BLaER1 (cell line): ENCODE results near the gene ANKRD29.
"Not testable (repeated sequence)": the region's sequence is repeated elsewhere in the genome, so short reads cannot be mapped to it uniquely, and the experiment has no call there.

Experiments used
- H3K27ac ChIP-seq: shearing (Covaris generic); formaldehyde crosslinking; 2 replicates; pipeline ENCODE4 v1.8.1; 2022
- H3K27me3 ChIP-seq: shearing (Covaris generic); formaldehyde crosslinking; 2 replicates; pipeline ENCODE4 v1.8.1; 2022
- H3K36me3 ChIP-seq: shearing (Covaris generic); formaldehyde crosslinking; 2 replicates; pipeline ENCODE4 v1.8.1; 2022
- H3K4me1 ChIP-seq: shearing (Covaris generic); formaldehyde crosslinking; 2 replicates; pipeline ENCODE4 v1.8.1; 2022
- H3K4me2 ChIP-seq: shearing (Covaris generic); formaldehyde crosslinking; 2 replicates; pipeline ENCODE4 v1.8.1; 2022
- H3K4me3 ChIP-seq: shearing (Covaris generic); formaldehyde crosslinking; 2 replicates; pipeline ENCODE4 v1.8.1; 2022
- H3K9ac ChIP-seq: shearing (Covaris generic); formaldehyde crosslinking; 2 replicates; pipeline ENCODE4 v1.8.1; 2022
- H3K9me3 ChIP-seq: shearing (Covaris generic); formaldehyde crosslinking; 2 replicates; pipeline ENCODE4 v1.8.1; 2022
- H4K20me1 ChIP-seq: shearing (Covaris generic); formaldehyde crosslinking; 2 replicates; pipeline ENCODE4 v1.8.1; 2022
- Cebpa-rat ChIP-seq: shearing (Covaris generic); IDR thresholded peaks from 2 replicates; pipeline ENCODE4 v1.8.1; 2022

ANKRD29 gene

DNA sequence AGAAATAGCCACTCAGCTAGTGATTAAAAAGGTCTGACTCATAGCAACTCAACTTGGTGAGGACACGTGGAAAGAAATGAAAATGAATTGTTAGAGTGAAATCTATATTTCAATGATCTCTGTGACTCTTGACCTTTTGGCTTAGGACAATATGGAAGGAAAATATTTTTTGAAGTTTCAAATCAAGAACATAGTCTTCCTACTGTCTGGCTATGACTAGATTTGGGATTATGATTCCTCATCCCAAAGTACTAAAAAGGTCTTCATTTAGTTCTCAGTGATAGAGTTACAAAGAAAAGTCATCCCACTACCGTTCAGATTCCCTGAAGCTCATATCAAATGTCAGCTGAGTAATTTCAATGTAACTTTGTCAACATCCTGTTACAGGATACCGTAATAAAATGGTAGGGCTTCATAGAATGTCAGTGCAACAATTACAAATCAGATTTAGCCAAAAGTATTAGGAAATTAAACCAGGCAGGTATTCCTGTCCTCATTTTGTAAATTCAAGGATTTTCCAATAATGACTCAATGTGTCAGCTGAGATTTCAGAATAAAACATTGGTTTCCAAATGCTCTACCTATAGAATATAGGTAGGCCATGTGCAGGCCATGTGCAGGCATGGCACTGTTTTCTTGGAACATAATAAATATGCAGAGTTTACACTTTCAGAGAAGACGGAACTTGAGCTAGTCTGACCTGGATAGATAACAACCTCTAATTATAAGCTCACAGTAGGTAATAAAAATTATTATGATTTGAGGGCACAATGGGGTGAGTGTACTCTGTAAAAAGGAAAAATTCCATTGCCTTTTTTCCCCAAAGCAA, 36.0 kb downstream of the ANKRD29 start:
- no peaks in the 10 kb centered on the region for H3K4me1 ChIP-seq
- H3K27me3 ChIP-seq, result no peaks in the 10 kb centered on the region
- H3K9me3 ChIP-seq, result no peaks in the 10 kb centered on the region
- H3K4me2 ChIP-seq, result no peak overlapping the region
- H4K20me1 ChIP-seq, result no peaks in the 10 kb centered on the region
- no peak for TF ChIP-seq Cebpa-rat
- no peak overlapping the region for H3K4me3 ChIP-seq
- no peaks in the 10 kb centered on the region for H3K36me3 ChIP-seq
- no peak overlapping the region for H3K9ac ChIP-seq
- no peak overlapping the region for H3K27ac ChIP-seq

DNA sequence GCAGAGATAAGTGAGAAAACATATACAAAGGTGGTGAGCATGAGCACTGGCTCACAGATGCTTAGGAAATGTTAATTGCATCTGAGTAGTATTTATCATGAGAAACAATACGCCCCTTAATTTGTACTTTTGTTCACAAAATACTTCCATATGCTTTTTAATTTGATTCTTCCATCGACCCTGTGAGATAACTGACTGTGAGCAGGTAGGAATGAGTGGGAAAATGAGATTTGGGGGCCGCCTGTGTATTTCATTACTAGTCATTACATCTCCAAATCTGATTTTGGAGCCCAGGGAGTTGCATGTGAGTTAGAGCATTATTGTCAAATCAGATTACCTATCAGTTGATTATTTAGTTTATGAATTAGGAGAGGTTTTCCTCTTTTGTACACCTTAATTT, 39.7 kb downstream of the ANKRD29 start:
- Histone ChIP-seq H3K27ac (no peak overlapping the region), H3K9ac (no peak overlapping the region), H3K4me1 (peaks cover 9% of the 10 kb centered on the region), H3K36me3 (no peaks in the 10 kb centered on the region), H3K4me3 (no peak overlapping the region), H3K9me3 (no peaks in the 10 kb centered on the region), H3K27me3 (peaks cover 32% of the 10 kb centered on the region), H3K4me2 (no peak overlapping the region), H4K20me1 (no peaks in the 10 kb centered on the region)
- TF ChIP-seq Cebpa-rat, result no peak

DNA sequence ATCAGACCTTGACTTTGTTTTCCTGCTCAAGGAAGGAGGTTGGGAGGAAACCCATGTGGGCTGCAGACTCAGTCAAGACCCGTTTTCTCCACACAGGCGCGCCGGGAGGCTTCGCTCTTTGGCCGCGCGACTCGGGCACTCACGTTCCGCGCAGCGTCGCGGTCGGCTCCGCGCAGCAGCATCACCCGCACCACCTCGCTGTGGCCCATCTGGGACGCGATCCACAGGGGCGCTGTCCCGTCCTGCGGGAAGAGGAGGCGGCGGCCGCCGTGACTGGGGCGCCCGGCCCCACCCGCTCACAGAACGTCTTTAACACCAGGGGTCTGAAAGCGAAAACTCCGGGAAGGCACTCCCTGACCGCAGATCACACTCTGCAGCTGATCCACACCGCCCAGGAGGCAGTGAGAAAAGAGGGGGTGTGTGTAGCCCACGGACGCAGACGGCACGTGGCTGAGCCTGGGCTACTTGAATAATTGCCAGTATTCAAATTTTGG, 43.3 kb downstream of the ANKRD29 start:
- Histone ChIP-seq H3K4me3 (peak overlapping the region; percentile 64), H3K4me2 (peak overlapping the region; percentile 89), H3K36me3 (no peaks in the 10 kb centered on the region), H3K4me1 (peaks cover 9% of the 10 kb centered on the region), H3K9ac (no peak overlapping the region), H3K27ac (no peak overlapping the region), H4K20me1 (no peaks in the 10 kb centered on the region), H3K9me3 (no peaks in the 10 kb centered on the region), H3K27me3 (peaks cover 44% of the 10 kb centered on the region)
- TF ChIP-seq Cebpa-rat, result no peak

DNA sequence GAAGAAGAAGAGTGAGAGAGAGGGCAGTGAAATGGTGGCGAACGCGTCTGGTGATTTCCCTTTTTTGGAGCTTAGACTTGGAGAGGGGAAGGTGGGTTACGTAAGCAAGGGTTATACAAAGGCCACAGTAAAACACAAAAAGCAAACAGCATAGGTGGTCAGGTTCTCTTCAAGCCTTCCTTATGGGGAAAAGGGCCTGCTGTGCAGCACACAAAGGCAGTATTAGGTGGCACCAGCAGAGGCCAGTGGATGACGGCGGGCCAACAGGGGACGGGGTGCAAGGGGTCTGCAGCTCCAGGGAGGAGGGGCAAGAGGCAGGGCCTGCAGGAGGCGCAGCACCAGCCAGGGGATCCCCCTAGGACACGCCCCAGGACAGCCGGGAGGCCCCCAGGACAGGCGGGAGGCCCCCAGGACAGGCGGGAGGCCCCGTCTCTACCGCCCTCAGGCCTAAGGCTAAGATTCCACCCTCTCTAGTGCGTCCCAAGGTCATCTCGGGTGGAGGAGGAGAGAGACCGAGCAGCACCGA, 43.8 kb downstream of the ANKRD29 start:
- H4K20me1 ChIP-seq, result no peaks in the 10 kb centered on the region
- peaks cover 9% of the 10 kb centered on the region for H3K4me1 ChIP-seq
- no peak overlapping the region for H3K27ac ChIP-seq
- peak overlapping the region; percentile 64 for H3K4me3 ChIP-seq
- no peaks in the 10 kb centered on the region for H3K36me3 ChIP-seq
- TF ChIP-seq Cebpa-rat, result no peak
- peaks cover 44% of the 10 kb centered on the region for H3K27me3 ChIP-seq
- H3K9ac ChIP-seq, result no peak overlapping the region
- no peaks in the 10 kb centered on the region for H3K9me3 ChIP-seq
- H3K4me2 ChIP-seq, result peak overlapping the region; percentile 89

DNA sequence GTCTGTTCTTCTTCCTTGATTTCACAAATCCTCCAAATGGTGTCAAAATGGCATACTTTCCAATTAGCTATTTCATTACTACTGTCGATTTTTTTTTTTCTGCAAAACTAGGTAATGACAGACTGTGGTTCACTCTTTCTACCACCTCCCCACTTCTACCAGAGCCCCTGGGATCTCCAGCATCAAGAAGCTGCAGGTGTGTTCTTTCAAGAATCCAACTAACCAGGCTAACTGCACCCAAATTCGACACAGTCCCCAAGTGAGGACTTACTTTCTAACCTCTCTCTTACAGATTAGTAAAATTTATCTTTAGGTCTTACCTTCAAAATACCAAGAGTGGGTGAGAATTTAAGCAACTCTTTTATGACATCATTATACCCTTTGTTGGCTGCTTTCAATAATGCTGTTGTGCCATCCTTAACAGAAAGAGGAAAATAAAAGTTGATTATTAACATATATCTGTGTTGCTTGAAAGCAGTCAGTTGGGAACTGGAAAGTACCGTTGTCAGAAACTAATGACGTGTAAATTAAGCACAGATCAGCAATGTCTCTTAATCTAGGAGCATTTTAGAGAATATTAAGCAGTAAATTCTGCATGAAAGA, 45.2 kb downstream of the ANKRD29 start:
- H3K27me3 ChIP-seq, result peaks cover 44% of the 10 kb centered on the region
- H3K9ac ChIP-seq, result no peak overlapping the region
- no peak for TF ChIP-seq Cebpa-rat
- no peaks in the 10 kb centered on the region for H3K36me3 ChIP-seq
- H4K20me1 ChIP-seq, result no peaks in the 10 kb centered on the region
- H3K4me3 ChIP-seq, result no peak overlapping the region
- H3K9me3 ChIP-seq, result no peaks in the 10 kb centered on the region
- H3K4me1 ChIP-seq, result peaks cover 9% of the 10 kb centered on the region
- no peak overlapping the region for H3K4me2 ChIP-seq
- H3K27ac ChIP-seq, result no peak overlapping the region

DNA sequence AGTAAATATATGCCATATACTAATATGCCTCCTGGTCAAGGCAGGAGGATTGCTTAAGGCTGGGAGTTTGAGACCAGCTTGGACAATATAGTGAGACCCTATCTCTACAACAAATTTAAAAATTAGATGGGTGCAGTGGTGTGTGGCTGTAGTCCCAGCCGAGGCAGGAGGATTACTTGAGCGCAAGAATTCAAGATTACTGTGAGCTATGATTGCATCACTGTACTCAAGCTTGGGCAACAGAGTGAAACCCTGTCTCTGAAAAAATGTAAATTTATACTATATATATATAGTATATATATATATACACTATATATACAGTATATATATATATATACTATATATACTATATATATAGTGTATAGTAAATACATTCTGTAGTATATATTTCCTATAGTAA, 46.5 kb downstream of the ANKRD29 start:
- Histone ChIP-seq H3K4me3 (no peak overlapping the region), H3K9me3 (no peaks in the 10 kb centered on the region), H3K4me2 (no peak overlapping the region), H4K20me1 (no peaks in the 10 kb centered on the region), H3K27me3 (peaks cover 44% of the 10 kb centered on the region), H3K36me3 (no peaks in the 10 kb centered on the region), H3K27ac (no peak overlapping the region), H3K4me1 (peaks cover 9% of the 10 kb centered on the region), H3K9ac (no peak overlapping the region)
- TF ChIP-seq Cebpa-rat, result no peak

DNA sequence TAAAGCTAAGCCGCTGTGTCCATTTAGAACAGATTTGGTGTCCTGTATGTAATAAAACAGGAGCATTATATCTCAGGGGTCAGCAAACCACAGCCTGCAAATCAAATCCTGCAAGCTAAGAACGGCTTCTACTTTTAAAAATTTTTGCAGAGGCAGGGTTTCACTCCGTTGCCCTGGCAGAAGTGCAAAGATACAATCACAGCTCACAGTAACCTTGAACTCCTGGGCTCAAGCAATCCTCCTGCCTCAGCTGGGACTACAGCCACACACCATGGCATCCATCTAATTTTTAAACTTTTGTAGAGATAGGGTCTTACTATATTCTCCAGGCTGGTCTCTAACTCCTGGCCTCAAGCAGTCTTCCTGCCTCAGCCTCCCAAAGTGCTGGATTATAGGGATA, 47.8 kb downstream of the ANKRD29 start:
- H3K4me3 ChIP-seq, result no peak overlapping the region
- no peaks in the 10 kb centered on the region for H4K20me1 ChIP-seq
- TF ChIP-seq Cebpa-rat, result no peak
- peaks cover 30% of the 10 kb centered on the region for H3K27me3 ChIP-seq
- no peak overlapping the region for H3K4me2 ChIP-seq
- no peak overlapping the region for H3K9ac ChIP-seq
- H3K36me3 ChIP-seq, result no peaks in the 10 kb centered on the region
- H3K9me3 ChIP-seq, result no peaks in the 10 kb centered on the region
- H3K27ac ChIP-seq, result no peak overlapping the region
- peaks cover 9% of the 10 kb centered on the region for H3K4me1 ChIP-seq

DNA sequence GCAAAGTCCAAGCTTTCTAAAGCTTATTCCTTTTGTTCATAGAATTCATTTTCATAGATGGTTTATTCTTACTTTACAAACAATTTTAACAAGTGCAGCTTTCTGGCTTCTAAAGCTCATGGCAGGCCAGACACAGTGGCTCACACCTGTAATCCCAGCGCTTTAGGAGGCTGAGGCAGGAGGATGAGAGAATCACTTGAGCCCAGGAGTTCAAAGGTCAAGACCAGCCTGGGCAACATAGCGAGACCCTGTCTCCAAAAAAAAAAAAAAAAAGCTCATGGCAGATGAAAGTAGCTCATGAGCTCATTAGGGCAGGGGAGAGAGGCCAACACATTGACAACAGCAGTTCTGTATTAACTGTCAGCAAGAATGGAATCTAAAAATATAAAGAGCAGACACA, 48.3 kb downstream of the ANKRD29 start:
- H3K9me3 ChIP-seq, result no peaks in the 10 kb centered on the region
- no peak overlapping the region for H3K9ac ChIP-seq
- H3K4me2 ChIP-seq, result no peak overlapping the region
- no peaks in the 10 kb centered on the region for H3K36me3 ChIP-seq
- H3K27ac ChIP-seq, result no peak overlapping the region
- H4K20me1 ChIP-seq, result no peaks in the 10 kb centered on the region
- peaks cover 6% of the 10 kb centered on the region for H3K4me1 ChIP-seq
- H3K4me3 ChIP-seq, result no peak overlapping the region
- peaks cover 25% of the 10 kb centered on the region for H3K27me3 ChIP-seq
- TF ChIP-seq Cebpa-rat, result no peak

DNA sequence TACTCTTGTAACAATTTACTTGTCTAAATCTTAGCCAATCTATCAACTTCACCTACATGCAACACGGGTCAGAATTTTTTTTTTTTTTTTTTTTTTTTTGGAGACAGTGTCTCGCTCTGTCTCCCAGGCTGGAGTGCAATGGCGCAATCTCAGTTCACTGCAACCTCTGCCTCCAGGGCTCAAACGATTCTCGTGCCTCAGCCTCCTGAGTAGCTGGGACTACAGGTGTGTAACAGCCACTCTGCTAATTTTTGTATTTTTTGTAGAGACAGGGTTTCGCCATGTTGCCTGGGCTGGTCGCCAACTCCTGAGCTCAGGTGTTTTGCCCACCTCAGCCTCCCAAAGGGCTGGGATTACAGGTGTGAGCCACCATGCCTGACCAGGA, 49.6 kb downstream of the ANKRD29 start:
- H3K27me3 ChIP-seq, result peaks cover 12% of the 10 kb centered on the region
- H3K9me3 ChIP-seq, H3K36me3 ChIP-seq, H3K4me3 ChIP-seq, H3K27ac ChIP-seq, H3K9ac ChIP-seq, H4K20me1 ChIP-seq, H3K4me2 ChIP-seq, H3K4me1 ChIP-seq: not testable (repeated sequence)

DNA sequence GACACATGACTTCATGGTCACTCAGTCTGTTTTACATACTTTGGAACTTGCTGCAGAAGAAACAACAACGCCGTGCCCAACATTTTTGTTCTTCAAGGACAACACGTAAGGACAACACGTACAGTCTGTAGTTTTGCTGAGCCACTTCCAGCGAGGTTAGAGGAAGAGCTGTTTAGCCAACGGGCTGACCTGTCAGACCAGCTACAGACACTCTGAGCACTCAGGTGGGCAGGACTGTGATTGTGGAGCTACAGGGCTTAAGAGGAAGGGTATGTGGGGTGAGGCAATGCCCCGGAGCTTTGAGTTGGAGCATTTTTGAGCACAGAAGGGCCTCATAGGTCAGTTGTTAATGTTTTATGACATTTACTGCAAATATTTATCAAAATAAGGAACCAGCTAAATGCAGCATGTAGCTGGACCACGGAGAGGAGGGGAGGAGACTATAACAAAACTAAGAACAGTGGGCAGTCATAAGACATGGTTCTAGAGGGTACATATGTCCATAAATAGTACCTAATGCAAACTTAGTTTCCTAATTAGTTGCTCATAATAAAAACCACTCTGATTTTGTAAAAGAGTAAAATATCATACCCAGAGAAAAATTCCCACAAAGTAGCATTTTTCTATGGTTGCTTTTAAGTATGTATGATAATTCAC, 50.1 kb downstream of the ANKRD29 start:
- Histone ChIP-seq H3K4me2 (no peak overlapping the region), H3K27me3 (peaks cover 7% of the 10 kb centered on the region; the same call in 1 of the 2 replicates), H4K20me1 (no peaks in the 10 kb centered on the region), H3K9me3 (no peaks in the 10 kb centered on the region), H3K36me3 (no peaks in the 10 kb centered on the region), H3K4me1 (no peaks in the 10 kb centered on the region), H3K4me3 (no peak overlapping the region), H3K9ac (no peak overlapping the region), H3K27ac (no peak overlapping the region)
- TF ChIP-seq Cebpa-rat, result no peak
